M059J (cell line): ENCODE results near the gene KCNA10. TPM values are rescaled to one million over a fixed set of nuclear protein-coding genes. Genes with fewer than 3 reads are reported as not detected.
A peak's percentile ranks its signal among the peaks of the same experiment; 100 is the strongest.

Experiments used
- DNase-seq: peaks from one replicate; pipeline ENCODE4 v3.0.0-alpha.2; 2012; ENCODE audit warnings: low read depth
- total RNA-seq: library from RNA; depleted of rRNA; stranded (reverse); fragments of >200 nt; shearing (Covaris generic); gene quantifications from 2 replicates; pipeline ENCODE4 v1.2.3, GENCODE V29; 2014

KCNA10 gene
- total RNA-seq, 1 experiment from 2014 or later, result not detected

DNA sequence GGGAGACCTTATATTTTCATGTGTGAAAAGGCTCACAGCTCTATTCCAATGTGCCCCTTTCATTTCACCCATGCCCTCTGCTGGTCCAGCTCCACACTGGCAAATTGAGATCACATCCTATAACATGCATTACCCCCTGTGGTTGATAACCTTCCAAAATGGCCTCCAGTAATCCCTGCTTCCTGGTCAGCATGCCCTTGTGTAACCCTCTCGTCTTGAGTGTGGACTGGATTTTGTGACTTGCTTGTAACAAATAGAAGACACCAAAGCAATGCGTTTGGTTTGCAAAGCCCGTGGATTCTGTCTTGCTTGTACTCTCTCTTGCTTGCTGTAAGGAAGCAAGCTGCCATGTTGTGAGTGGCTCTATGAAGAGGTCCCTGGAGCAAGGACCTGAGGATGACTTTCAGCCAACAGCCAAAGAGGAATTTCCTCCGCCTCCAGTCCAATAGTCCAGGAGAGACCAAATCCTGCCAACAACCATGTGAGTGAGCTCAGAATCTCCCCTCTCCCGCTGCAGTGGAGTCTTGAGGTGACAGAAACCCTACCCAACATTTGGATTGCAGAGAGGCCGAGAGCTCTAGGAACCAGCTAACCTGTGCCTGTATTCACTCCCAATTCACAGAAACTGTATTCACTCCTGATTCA is 17.4 kb downstream of the KCNA10 start:
- DNase-seq, result no peak

DNA sequence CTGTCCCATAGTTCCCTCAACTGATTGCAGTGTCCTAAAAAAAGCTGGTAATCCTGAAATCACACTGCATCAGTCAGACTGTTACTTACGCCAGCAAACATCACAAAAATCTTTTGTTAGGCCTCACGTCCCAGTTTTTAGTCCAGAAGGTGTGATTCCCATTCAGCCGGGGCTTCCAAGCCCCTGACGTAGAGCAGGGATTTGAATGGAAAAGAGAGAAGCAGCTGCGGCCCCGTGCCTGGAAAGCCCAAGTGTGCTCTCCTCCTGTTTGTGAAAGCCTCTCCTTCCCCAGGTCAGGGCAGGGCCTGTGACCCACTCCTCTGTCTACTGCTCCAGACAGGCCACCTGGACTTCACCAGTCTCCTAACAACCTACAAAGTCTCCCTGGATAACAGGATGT is 20.7 kb downstream of the KCNA10 start:
- DNase-seq, result no peak

- DNase-seq, result peak; percentile 70
Observed at GRCh38 chr1:110495926-110496600, 22.9 kb downstream of the KCNA10 start.

DNA sequence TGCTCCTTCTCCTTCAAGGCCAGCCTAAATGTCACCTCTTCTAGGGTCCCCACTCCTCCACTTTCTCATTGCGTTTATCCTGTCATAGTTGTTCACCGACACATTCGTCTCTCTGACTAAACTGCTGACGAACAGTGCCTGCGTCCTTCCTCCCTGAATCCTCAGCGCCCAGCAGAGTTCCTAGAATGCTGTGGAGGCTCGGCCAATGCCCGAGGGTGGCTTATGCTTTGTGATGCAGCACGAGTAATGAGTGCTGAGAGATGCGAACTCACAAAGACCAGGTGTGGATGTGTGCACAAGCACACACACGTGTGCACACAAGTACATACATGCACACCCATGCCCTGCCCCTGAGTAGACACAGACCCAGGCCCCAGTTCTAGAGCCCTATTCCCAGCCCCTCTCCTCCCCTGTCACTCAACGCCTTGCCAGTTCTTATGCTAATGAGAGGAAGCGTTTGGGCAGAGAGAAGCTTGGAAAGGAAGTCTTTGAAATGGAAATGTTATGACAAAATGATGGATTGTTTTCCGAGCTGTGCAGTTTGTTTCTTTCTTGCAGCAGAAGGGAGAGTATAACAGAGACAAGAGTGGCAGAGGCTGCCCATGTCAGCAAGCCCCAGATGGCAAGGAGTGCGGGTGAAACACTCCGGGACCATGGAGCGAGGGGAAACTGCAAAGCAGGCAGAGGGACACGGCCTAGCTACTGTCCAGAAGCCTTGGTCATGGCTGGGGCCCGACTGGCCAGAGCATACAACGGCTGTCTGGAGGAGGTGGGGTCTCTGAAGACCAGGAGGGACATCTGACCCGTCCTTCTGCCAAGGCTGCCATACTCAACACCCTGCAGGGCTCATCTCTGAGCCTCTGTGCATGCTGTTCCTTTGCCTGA is 24.2 kb downstream of the KCNA10 start:
- no peak for DNase-seq

GRCh38 chr1:110494036-110494435 is 24.9 kb downstream of the KCNA10 start:
- DNase-seq, result no peak

DNA sequence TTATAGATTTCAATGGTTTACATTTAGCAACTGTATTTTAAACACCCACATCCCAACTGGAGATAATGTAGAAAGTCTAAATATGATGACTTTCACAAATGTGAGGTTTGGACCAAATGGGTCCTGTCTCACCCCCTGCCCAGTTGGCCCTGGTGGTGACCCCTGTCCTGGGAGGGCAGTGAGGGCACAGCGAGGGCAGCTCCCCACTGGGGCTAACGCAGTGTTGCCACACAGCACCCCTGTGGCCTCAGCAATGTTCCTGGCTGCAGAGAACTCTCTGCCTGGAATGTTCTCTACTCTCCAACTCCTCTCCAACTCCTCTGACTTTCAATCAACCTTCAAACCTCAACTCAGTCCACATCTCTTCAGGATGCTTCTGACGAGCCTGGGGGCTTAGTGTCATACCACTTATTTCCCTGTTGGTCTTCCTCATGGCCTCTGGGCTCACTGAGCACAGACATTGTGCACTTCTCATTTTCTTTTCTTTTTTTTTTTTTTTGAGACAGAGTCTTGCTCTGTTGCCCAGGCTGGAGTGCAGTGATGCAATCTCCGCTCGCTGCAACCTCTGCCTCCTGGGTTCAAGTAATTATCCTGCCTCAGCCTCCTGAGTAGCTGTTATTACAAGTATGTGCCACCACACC is 25.8 kb downstream of the KCNA10 start:
- no peak for DNase-seq

- DNase-seq, result no peak
Observed at GRCh38 chr1:110492573-110492972, 26.4 kb downstream of the KCNA10 start.

- no peak for DNase-seq
Observed at GRCh38 chr1:110490791-110491451, 28.1 kb downstream of the KCNA10 start.

DNA sequence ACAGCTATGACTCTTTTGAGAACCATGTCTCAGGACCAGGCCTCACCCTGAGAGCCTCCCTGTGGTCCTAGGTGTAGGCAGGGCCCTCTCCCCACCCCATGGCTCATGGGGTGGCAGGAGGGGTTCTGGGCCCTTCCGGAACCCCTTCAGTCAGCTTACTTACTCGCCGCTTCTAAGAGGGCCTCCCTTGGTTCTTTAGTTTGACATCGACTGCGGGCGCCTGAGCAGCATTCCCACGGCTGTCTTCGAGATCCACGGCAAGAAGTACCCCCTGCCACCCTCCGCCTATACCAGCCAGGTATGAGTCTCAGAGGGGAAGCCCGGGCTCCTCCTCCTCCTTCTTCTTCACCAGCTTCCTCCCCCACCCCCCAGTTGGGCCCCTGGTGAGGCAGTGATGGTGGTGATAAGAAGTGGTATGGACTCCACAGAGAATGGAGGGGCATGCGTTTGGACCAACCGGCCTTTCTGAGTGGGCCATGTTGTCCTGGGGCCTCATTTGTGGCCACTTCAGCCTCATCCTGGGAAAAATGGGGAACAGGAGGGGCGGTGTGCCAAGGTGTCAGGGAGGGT is 28.9 kb downstream of the KCNA10 start:
- DNase-seq, result no peak

- DNase-seq, result no peak
Observed at GRCh38 chr1:110489406-110489805, 29.6 kb downstream of the KCNA10 start.

DNA sequence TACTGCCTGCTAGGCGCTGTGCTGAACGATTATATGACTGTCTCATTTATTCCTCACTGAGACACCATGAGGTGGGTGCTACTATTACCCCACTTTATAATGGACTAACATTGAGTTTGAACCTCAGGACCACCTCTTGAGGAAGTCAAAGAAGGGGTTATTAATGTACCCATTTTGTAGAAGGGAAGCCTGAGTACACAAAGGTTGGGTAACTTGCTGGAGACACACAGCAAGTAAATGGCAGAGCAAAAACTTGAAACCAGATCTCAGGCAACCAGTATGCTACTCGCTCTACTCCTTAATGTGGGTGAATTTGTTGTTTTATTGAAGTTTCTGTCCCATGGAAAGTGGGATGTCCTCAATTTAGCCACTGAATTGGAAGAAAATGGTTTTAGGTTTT is 30.1 kb downstream of the KCNA10 start:
- DNase-seq, result no peak

DNA sequence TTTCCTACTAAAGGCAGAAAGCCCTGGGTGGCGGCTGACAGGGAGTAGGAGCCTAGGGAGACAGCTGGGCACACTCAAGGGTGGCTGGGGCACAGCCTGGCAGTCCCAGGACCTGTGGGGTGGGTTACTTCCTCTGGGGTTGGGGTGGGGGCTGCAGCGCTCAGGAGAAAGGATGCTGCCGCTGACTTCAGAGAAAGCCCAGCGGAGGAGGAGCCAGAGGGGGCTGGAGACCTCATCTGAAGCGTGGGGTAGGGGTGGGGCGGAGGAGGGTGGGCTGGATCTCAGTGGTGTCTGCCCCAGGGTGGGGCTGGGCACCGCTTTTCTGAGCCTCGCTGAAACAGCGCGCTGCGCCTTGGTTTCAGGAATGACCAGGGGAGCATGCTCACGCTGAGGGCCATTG is 30.8 kb downstream of the KCNA10 start:
- DNase-seq, result no peak

DNA sequence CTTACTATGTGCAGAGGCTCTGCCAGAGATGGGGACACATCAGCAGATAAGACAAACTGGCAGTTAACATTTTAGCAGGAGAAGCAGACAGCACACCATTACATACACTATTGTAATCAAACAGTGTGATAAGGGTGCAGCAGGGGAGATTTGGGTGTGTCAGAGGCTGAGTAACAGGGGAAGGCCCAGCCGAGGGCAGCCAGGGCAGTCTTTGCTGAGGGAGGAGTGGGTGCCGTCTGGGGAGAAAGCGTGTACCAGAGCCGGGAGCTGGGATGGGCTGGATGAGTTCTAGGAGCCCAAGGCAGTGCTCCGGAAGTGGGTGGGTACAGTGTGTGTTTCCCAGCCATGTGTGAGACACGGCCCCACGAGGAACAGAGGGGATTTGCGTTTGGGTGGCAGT is 31.2 kb downstream of the KCNA10 start:
- no peak for DNase-seq

DNA sequence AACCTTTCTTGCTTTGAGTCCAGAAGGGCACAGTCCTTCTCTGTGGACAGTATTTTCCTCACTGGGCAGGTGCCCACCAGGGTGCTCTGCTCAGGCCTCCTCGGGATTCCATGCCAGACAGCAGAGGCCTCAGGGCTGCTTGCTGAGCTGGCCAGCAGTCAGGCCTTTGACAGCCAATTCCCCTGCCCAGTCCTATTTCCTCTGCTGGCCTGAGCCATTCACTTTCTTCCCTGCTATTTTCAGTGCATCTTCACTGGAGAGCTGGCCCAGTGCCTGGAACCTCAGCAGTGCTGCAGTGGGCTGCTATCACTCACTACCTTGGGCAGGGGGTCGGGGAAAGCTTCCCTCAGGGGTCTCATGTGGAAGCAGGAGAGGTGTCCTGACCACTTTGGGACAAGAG is 33.2 kb downstream of the KCNA10 start:
- DNase-seq, result no peak

DNA sequence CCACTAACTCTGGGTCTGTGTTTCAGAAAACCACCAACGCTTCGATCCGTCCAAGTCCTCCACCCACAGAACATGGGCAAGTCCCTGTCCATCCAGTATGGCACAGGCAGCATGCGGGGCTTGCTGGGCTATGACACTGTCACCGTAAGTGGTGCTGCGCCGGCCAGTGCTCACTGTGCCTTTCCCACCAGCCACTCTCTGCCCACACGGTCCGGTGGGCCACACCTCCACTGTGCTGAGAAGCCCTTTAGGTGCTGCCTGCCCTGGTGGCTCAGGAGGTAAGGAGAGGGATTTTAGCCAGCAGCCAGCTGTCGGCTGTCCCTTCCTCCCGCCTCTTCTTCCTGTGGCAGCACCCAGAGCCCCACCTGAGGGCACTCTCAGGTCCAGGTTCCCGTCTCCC is 34.2 kb downstream of the KCNA10 start:
- no peak for DNase-seq

- DNase-seq, result no peak
Observed at GRCh38 chr1:110483308-110483685, 35.7 kb downstream of the KCNA10 start.

DNA sequence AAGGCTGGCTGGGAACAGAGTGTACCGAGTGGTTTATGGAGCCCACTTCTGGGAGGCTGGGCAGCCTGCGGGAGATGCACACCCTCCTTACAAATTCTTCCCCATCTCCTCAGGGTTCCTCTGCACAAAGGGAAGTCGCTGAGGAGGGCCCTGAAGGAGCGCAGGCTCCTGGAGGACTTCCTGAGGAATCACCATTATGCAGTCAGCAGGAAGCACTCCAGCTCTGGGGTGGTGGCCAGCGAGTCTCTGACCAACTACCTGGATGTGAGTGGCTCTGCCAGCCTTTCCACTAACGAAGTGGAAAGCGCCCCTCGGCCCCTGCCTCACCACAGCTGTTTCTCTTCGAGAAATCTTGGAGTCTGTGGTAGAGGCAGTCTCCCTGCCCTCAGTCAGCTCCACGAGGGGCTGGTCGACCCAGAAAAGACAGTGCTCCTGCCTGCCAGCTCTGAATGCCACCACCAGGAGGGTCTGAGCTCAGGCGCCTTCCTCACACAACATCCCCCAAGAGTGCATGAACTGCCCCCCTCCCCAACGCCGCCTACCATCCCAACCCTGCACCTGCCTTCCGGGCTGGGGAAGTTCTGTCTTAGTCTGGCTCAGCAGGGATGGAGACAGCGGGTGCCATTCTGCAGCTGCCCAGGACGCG is 36.2 kb downstream of the KCNA10 start:
- no peak for DNase-seq

DNA sequence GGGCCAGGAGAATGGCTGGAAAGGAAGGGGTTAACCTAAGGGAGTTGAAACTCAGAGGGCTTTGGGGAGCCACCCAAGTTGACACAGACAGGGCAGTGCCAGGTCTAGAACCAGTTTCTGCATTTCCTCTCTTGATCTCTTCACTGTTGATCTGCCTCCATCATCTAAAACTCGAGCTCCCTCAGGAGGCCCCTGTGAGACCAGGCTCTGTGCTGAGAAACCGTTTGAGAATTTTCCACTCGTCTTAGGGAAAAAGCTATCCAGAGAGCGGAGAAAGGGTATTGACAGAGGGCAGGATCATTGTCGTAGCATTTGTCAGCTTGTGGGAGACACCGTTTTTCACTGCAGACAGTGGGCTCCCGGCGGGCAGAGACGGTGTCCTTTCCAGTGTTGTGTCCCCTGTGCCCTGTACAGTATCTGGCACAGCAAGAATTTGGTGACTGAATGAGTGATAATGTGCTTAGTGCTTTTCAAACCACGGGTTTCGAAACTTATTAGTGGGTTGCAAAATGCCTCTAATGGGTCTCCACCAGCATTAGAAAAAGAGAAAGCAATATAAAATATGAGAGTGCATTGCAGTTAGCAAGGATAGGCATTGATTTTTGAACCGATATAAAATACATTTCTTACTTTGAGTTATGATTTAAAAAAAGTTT is 36.9 kb downstream of the KCNA10 start:
- DNase-seq, result no peak

DNA sequence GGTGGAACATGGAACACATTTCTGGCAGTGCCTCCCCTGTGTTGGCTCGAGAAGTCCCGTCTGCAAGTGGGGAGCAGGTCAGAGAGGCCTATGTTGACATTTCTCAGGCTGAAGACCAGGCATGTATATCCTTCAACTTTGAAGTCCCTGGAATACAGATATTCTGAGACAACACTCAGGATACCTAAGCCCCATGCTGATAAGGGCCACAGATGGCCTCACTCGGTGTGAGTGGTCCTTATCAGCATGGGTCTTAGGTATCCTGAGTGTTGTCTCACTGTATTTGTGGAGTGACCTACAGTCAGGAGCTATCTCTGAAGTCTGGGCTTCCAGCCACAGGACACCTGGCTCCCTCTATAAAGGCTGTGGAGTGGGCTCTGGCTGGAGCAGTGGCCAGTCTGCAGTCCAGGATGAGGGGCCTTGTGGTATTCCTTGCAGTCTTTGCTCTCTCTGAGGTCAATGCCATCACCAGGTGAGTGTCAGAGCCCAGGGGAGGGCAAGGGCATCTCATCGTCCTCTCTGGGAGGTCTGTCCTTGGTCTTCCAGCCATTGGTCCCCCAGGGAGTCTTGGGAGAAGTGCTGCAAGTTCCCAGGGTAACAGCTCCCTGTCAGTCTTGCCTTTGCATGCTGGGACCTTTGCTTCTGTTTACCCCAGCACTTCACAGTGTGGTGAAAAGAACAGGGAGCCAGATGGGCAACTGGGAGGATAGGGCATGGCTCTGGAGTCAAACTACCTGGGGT is 38.4 kb downstream of the KCNA10 start:
- DNase-seq, result no peak

DNA sequence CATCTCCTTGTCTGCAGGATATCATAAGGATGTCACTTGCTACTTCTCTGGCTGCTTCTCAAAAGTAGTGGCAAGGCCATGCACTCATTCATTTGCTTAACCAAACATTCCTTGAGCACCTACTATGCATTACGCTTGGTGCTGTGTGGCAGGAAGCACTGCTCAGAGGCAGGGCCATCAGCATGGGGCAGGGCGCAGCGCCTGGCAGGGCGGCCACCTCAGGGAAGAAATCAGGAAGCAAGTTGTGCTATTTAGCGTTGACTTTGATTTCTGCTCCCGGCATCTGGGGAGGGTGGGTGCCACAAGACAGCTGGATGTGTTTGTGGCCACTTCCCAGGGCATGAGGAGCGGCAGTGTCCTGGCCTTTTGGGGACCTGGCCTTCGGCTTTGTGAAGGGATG is 40.1 kb downstream of the KCNA10 start:
- no peak for DNase-seq
